GM23338 (cell line): ENCODE data around the gene CPM. TPM values are rescaled to one million over a fixed set of nuclear protein-coding genes. Genes with fewer than 3 reads are reported as not detected.

ENCODE experiments used
- ATAC-seq: fragments of 200-7000 bp; cut with Tn5 transposase; 3 replicates; pipeline ENCODE4 v1.9.1; 2020
- DNase-seq: peaks from one replicate; pipeline ENCODE4 v3.0.0-alpha.2; 2015; ENCODE audit warnings: low spot score
- H2AFZ ChIP-seq: fragments of 200-600 bp; sonication (generic); 2 replicates; pipeline ENCODE4 v1.8.0; 2016; ENCODE audit warnings: antibody characterized with exemption, mild to moderate bottlenecking, moderate library complexity
- H3F3A ChIP-seq: fragments of 200-600 bp; sonication (generic); replicated peaks from 2 replicates; pipeline ENCODE4 v1.8.0; 2017; ENCODE audit warnings: antibody characterized with exemption, mixed run types, low read depth
- H3K27ac ChIP-seq: fragments of 200-600 bp; sonication (generic); 2 replicates; pipeline ENCODE4 v1.6.1; 2016; ENCODE audit warnings: low read depth
- H3K27me3 ChIP-seq: fragments of 200-600 bp; sonication (generic); 2 replicates; pipeline ENCODE4 v1.8.0; 2016; ENCODE audit warnings: mild to moderate bottlenecking, mixed run types, moderate library complexity; ENCODE audit not compliant: insufficient read depth
- H3K36me3 ChIP-seq: fragments of 200-600 bp; sonication (generic); 2 replicates; pipeline ENCODE4 v1.8.0; 2016; ENCODE audit warnings: mild to moderate bottlenecking; ENCODE audit not compliant: insufficient read depth
- H3K4me1 ChIP-seq: fragments of 200-600 bp; sonication (generic); 2 replicates; pipeline ENCODE4 v1.8.0; 2016; ENCODE audit warnings: mild to moderate bottlenecking, moderate library complexity; ENCODE audit not compliant: insufficient read depth
- H3K4me2 ChIP-seq: fragments of 200-600 bp; sonication (generic); 2 replicates; pipeline ENCODE4 v1.7.1; 2017; ENCODE audit warnings: mixed run types
- H3K4me3 ChIP-seq: fragments of 200-600 bp; sonication (generic); 2 replicates; pipeline ENCODE4 v1.6.1; 2016; ENCODE audit warnings: mixed run types
- H3K79me2 ChIP-seq: fragments of 200-600 bp; sonication (generic); replicated peaks from 2 replicates; pipeline ENCODE4 v1.8.0; 2017; ENCODE audit warnings: mild to moderate bottlenecking; ENCODE audit not compliant: insufficient read depth
- H3K9me2 ChIP-seq: fragments of 200-600 bp; sonication (generic); 2 replicates; pipeline ENCODE4 v1.8.0; 2017; ENCODE audit not compliant: insufficient read depth
- H4K20me1 ChIP-seq: fragments of 200-600 bp; sonication (generic); replicated peaks from 2 replicates; pipeline ENCODE4 v1.8.0; 2017; ENCODE audit warnings: mild to moderate bottlenecking; ENCODE audit not compliant: insufficient read depth
- H3K27ac Mint-ChIP-seq: 2 replicates; pipeline ENCODE4 v1.8.0; 2020; ENCODE audit warnings: inconsistent platforms, mild to moderate bottlenecking, moderate library complexity, mixed read lengths
- H3K27me3 Mint-ChIP-seq: 3 replicates; pipeline ENCODE4 v1.8.0; 2022; ENCODE audit warnings: low read depth, mild to moderate bottlenecking, moderate library complexity, mixed read lengths, inconsistent platforms; ENCODE audit not compliant: insufficient read depth, poor library complexity
- H3K36me3 Mint-ChIP-seq: 3 replicates; pipeline ENCODE4 v1.8.0; 2021; ENCODE audit warnings: low read depth, mild to moderate bottlenecking, inconsistent platforms, moderate library complexity, mixed read lengths
- H3K4me1 Mint-ChIP-seq: 3 replicates; pipeline ENCODE4 v1.8.0; 2020; ENCODE audit warnings: mild to moderate bottlenecking, inconsistent platforms, mixed read lengths
- H3K4me3 Mint-ChIP-seq: 3 replicates; pipeline ENCODE4 v1.8.0; 2021; ENCODE audit warnings: moderate library complexity, mild to moderate bottlenecking, inconsistent platforms, mixed read lengths
- H3K9me3 Mint-ChIP-seq: 3 replicates; pipeline ENCODE4 v1.8.0; 2020; ENCODE audit warnings: moderate library complexity, mild to moderate bottlenecking, inconsistent platforms, mixed read lengths
- CREB1 ChIP-seq: fragments of 250-450 bp; sonication (Bioruptor Pico); IDR thresholded peaks from 2 replicates; pipeline ENCODE4 v1.5.0; 2020; ENCODE audit warnings: low read depth, mild to moderate bottlenecking, moderate library complexity
- CTCF ChIP-seq, 2 experiments: fragments of 200-600 bp in 1 of 2; sonication (generic) in 1 of 2; conservative IDR thresholded peaks; 2 replicates each; pipeline versions ENCODE4 v1.5.1 to v1.6.1; 2016 to 2017; ENCODE audit warnings: antibody characterized with exemption in 2 of 2, low read depth in 2 of 2, mild to moderate bottlenecking in 2 of 2, moderate library complexity in 1 of 2
- EZH2 ChIP-seq: fragments of 200-600 bp; sonication (generic); IDR thresholded peaks from one replicate; pipeline ENCODE4 v1.8.0; 2017; ENCODE audit warnings: antibody characterized with exemption, mild to moderate bottlenecking, low read depth; ENCODE audit not compliant: unreplicated experiment
- EZH2phosphoT487 ChIP-seq: fragments of 200-600 bp; sonication (generic); IDR thresholded peaks from one replicate; pipeline ENCODE4 v1.8.1; 2018; ENCODE audit warnings: antibody characterized with exemption; ENCODE audit not compliant: unreplicated experiment
- JUNB ChIP-seq: IDR thresholded peaks from one replicate; pipeline ENCODE4 v1.6.1; 2016; ENCODE audit warnings: antibody characterized with exemption; ENCODE audit not compliant: unreplicated experiment
- NANOG ChIP-seq: IDR thresholded peaks from 2 replicates; pipeline ENCODE4 v1.6.1; 2016; ENCODE audit warnings: antibody characterized with exemption, borderline replicate concordance
- POLR2AphosphoS5 ChIP-seq: IDR thresholded peaks from 2 replicates; pipeline ENCODE4 v1.6.1; 2016; ENCODE audit warnings: antibody characterized with exemption, low read depth
- STAT1 ChIP-seq: IDR thresholded peaks from one replicate; pipeline ENCODE4 v1.6.1; 2016; ENCODE audit warnings: antibody characterized with exemption; ENCODE audit not compliant: unreplicated experiment
- ZNF114 ChIP-seq: fragments of 250-450 bp; sonication (Bioruptor Pico); IDR thresholded peaks from 2 replicates; pipeline ENCODE4 v1.5.0; 2020; ENCODE audit warnings: mild to moderate bottlenecking, moderate library complexity
- ZNF331 ChIP-seq: fragments of 250-450 bp; sonication (Bioruptor Pico); IDR thresholded peaks from 2 replicates; pipeline ENCODE4 v1.5.0; 2020; ENCODE audit warnings: low read depth, mild to moderate bottlenecking, moderate library complexity
- polyA plus RNA-seq: library from polyadenylated mRNA; unstranded; fragments of >200 nt; fragmentation: Nextera tagmentation; extraction: Ambion mirVana; gene quantifications from 2 replicates; pipeline ENCODE4 v1.2.1, GENCODE V29; 2016
- total RNA-seq: library from RNA; depleted of rRNA; stranded (reverse); fragments of >200 nt; shearing (Covaris generic); gene quantifications from 2 replicates; pipeline ENCODE4 v1.2.3, GENCODE V29; 2014
- TF ChIP-seq, protein P1 (sequence below): IDR thresholded peaks from one replicate; pipeline ENCODE4 v1.6.1; 2018; ENCODE audit warnings: antibody characterized with exemption; ENCODE audit not compliant: unreplicated experiment

Gene CPM
- total and polyA plus RNA-seq, 2 experiments from 2014 or later = 0.37 to 5.8 TPM

DNA sequence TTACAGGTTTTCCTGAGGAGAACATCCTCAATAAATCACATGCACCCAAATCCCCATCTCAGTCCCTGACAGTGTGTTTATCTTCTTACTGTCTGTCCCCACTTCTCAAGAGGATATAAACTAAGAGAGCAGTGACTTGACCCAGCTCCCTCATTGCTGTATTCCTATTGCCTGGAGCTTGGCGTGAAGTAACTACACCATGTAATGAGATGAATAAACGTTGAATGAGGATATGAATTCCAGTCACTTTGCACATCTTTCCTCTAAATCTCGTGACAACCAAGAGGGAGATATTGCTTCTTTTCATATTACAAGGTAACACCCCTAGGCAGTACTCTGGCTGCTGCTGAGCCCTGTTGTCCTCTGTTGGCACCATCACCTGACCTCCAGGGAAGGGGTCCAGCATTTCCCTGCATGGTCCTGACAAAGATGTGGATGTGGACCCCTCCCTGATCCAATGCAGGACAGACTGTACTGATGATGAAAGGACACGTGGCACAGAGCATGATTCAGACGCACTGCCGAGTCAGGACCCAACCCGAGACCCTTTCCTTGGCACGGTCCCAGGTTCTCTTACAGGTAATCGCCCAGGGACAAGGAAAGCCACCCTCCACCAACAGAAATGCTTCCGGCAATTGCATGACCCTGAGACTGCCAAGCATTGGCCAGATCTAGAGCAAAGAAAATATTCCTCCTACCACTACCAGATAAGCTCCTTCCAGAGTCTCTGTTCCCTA is 47.7 kb upstream of the CPM start (continued):
- no peak for TF ChIP-seq CTCF (conservative IDR thresholded peaks at IDR 0.05; ENCODE audit: low read depth in 2 of 2)

DNA sequence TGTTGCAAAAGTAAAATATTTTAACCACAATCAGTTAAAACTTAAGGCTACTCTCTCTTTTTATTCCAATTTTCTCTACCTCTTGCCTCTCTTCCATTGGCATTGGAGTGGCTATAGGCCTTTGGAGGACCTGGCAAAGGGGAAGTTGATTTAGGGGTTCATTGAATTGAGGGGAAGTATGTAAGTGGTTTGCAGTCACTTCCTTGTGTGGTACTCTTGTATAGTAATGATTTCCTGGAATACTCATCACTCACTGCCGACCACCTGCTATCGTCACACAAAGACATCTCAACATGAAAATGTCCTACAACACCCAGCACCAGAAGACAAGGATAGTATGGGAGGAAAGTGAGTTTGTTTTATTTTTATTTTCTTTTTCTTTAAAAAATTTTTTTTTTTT is 45.7 kb upstream of the CPM start:
- no peak for ATAC-seq
- H3K27me3 ChIP-seq = no peaks in the 10 kb centered on the region
- H3K79me2 ChIP-seq = no peaks in the 10 kb centered on the region
- H3K36me3 ChIP-seq = no peaks in the 10 kb centered on the region
- no peak overlapping the region for H3K4me3 ChIP-seq
- H3K4me1 Mint-ChIP-seq = peaks cover 12% of the 10 kb centered on the region
- no peak overlapping the region for H3K27ac ChIP-seq
- no peaks in the 10 kb centered on the region for H3F3A ChIP-seq
- no peaks in the 10 kb centered on the region for H3K27me3 Mint-ChIP-seq
- peaks cover 6% of the 10 kb centered on the region; the same call in 1 of the 3 replicates for H3K36me3 Mint-ChIP-seq
- H4K20me1 ChIP-seq = no peaks in the 10 kb centered on the region
- no peak for DNase-seq
- peaks cover 12% of the 10 kb centered on the region; the same call in 2 of the 3 replicates for H3K9me3 Mint-ChIP-seq
- no peak overlapping the region for H3K4me3 Mint-ChIP-seq
- peak overlapping the region; percentile 92; the same call in 1 of the 2 replicates for H2AFZ ChIP-seq
- H3K9me2 ChIP-seq = 0 out of 2 replicates have a peak, but pooled peaks cover 3% of the 10 kb centered on the region
- H3K27ac Mint-ChIP-seq = no peak overlapping the region
- peak overlapping the region; percentile 14; the same call in 1 of the 2 replicates for H3K4me2 ChIP-seq
- H3K4me1 ChIP-seq = peaks cover 13% of the 10 kb centered on the region
- TF ChIP-seq POLR2AphosphoS5 (no peak), EZH2 (no peak), CREB1 (CRISPR knock-in tag) (no peak), JUNB (no peak), ZNF114 (CRISPR knock-in tag) (no peak), STAT1 (no peak), CTCF (conservative IDR thresholded peaks at IDR 0.05; ENCODE audit: low read depth in 2 of 2) (no peak), ZNF331 (CRISPR knock-in tag) (no peak), EZH2phosphoT487 (no peak), NANOG (no peak)
- TF ChIP-seq, protein P1, sequence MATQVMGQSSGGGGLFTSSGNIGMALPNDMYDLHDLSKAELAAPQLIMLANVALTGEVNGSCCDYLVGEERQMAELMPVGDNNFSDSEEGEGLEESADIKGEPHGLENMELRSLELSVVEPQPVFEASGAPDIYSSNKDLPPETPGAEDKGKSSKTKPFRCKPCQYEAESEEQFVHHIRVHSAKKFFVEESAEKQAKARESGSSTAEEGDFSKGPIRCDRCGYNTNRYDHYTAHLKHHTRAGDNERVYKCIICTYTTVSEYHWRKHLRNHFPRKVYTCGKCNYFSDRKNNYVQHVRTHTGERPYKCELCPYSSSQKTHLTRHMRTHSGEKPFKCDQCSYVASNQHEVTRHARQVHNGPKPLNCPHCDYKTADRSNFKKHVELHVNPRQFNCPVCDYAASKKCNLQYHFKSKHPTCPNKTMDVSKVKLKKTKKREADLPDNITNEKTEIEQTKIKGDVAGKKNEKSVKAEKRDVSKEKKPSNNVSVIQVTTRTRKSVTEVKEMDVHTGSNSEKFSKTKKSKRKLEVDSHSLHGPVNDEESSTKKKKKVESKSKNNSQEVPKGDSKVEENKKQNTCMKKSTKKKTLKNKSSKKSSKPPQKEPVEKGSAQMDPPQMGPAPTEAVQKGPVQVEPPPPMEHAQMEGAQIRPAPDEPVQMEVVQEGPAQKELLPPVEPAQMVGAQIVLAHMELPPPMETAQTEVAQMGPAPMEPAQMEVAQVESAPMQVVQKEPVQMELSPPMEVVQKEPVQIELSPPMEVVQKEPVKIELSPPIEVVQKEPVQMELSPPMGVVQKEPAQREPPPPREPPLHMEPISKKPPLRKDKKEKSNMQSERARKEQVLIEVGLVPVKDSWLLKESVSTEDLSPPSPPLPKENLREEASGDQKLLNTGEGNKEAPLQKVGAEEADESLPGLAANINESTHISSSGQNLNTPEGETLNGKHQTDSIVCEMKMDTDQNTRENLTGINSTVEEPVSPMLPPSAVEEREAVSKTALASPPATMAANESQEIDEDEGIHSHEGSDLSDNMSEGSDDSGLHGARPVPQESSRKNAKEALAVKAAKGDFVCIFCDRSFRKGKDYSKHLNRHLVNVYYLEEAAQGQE = no peak
